Breast epithelium (tissue), 3 donors: ENCODE results near the gene C20orf141.

Source experiments
- CTCF ChIP-seq, 3 donors: fragments of 450-650 bp; IDR thresholded peaks; one replicate each; pipeline ENCODE4 v1.5.1; 2016 to 2017; ENCODE audit warnings: antibody characterized with exemption in 3 of 3, mild to moderate bottlenecking in 3 of 3, moderate library complexity in 3 of 3
- POLR2A ChIP-seq: fragments of 450-650 bp; IDR thresholded peaks from one replicate; pipeline ENCODE4 v1.6.1; 2016; ENCODE audit warnings: antibody characterized with exemption, mild to moderate bottlenecking, moderate library complexity
- POLR2AphosphoS5 ChIP-seq, 3 donors: sonication (generic); formaldehyde crosslinking; IDR thresholded peaks; one replicate each; pipeline ENCODE4 v1.6.1; 2017; ENCODE audit warnings: antibody characterized with exemption in 3 of 3

GRCh38 chr20:2775139-2775538 lies 39.6 kb upstream of the C20orf141 start:
- TF ChIP-seq CTCF (IDR thresholded peaks at IDR 0.05) (no peak), POLR2A (no peak), POLR2AphosphoS5 (IDR thresholded peaks at IDR 0.05) (no peak)
